Cerebellar nuclear complex (tissue), 1 donor: ENCODE results near the gene SNX14.

Experiments
- DNase-seq, 2 experiments: peaks; one replicate each; lab custom pipeline; 2025; lab: John Stamatoyannopoulos, UW

The SNX14 gene

DNA sequence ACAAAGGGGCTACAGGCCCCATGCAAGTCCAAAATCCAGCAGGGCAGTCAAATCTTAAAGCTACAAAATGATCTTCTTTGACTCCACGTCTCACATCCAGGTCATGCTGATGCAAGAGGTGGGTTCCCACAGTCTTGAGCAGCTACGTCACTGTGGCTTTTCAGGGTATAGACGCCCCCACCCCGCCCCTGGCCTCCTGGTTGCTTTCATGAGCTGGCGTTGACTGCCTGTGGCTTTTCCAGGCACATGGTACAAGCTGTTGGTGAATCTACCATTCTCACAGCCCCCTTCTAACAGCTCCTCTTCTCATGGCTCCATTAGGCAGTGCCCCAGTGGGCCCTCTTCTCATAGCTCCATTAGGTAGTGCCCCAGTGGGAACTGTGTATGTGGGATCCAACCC, 96.8 kb downstream of the SNX14 start:
- no peak for DNase-seq

DNA sequence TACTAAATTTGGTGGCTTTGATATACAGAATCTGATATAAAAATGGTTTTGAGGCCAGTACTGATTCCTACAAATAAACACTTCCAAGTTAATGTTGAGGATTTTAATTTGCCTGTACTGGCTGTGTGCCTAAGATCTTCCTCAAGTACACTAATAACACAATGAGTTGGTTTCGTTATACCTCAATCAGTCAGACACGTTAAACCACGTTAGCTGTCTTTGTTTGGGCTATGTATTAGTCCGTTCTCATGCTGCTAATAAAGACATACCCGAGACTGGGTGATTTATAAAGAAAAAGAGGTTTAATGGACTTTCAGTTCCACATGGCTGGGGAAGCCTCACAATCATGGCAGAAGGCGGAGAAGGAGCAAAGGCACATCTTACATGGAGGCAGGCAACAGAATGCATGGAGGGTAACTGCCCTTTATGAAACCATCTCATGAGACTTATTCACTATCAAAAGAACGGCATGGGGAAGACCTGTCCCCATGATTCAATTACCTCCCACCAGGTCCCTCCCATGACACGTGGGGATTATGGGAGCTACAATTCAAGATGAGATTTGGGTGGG, 97.6 kb downstream of the SNX14 start:
- DNase-seq: no peak

DNA sequence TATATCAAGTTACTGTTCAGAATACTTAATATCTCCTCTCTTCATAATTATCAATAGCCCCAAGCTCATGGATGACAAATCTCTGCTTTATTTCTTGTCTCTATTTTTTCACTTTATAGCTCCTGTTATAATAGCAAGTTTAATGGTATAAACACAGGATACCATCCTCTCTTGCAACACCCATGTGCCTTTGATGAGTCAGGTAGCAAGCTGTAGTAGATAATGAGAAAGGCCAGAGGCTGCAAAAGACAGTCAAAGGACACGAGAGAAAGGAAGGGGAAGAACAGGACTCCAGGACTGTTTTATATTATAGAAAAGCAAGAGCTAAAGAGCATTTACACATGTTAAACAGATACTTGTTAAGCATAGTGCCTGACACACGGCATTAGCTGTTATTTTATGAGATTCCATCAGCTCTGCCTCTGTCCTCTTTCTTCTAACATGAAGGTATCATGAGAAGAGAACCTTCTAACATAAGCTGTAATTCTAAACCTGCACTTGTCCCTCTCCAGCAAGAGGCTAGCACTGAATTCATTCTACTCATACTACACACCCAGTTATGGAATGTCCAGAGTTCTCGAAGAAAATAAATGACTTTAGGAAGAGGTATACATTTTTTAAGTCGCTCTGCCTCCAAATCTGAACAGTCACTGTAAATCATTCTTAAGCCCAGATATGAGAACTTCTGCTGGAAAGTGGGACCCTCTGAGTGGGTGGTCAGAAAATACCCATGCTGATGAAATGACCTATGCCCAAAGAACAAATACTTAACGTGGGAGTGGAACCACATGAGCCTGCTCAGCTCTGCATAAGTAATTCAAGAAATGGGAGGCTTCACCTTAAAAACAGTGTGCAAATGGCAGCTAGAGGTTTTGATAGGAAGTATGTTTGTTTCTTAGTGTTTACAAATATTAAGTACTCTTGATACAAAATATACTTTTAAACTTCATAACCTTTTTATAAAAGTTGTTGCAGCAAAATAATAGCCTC, 98.8 kb downstream of the SNX14 start:
- no peak for DNase-seq

DNA sequence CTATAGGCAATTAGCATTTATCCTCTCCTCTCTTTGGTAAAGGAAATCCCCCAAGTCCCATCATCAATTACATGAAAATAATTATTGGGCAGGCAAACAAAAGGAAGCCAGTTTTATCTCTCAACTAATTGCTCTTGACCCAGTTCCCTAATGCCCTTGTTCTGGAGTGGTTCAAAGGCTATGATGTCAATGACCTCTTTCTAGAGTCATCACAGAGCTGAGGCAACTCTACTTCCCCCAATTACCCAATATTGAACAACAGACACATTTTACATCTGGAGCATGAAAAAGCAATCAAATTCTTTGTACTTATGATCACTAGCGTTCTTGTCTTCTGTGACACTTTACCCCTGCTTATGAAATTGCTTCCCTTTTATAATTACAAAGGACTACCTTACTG, 100.3 kb downstream of the SNX14 start:
- DNase-seq: no peak

DNA sequence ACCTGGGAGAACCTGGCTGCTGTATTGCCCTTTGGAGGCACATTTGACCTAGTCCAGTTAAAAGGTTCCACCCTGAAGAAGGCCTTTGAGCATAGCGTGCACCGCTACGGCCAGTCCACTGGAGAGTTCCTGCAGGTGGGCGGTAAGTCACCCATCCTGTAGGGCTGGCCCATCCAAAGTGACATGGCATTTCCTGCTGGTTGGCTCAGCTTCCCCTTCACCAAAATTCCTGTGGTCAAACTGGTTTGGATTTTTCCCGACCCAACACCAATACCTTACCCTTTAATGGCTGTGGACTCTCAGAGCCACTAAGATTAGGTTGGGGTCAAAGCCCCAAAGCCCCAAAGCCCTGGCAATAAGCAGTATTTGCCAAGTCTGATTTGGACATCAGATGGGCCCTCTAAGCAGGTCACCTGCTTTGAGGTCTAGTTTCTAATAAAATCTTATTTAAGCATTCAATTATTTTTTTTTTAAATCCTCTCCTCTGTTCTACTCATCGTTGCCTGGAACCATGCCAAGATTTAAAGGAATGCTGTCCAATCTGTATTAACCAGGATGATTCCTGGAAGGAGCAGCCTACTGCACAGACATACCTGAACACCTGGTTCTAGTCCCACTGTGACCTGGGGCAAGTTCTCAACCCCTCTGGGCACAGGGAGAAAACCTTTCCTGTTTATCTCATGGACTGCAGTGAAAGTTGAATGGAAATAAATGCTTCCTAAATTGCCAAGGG, 103.0 kb downstream of the SNX14 start:
- no peak for DNase-seq

DNA sequence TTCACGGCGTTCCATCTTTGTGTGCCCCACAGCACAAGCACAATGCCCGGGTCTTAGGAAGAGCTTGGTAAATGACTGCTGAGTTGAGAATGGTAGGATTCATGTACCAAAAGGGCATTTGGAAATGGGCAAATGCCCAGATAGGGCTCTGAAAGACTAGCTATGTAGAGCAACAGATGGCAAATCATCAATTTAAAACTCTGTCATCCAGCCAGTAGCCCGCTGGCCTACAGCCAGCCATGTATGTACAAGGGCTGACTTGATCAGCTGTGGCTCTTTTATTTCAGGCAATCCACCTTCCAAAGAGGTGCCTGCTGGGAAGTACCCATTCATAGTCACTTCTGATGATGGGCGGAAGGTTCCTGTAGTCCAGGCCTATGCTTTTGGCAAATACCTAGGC, 108.7 kb downstream of the SNX14 start:
- no peak for DNase-seq

DNA sequence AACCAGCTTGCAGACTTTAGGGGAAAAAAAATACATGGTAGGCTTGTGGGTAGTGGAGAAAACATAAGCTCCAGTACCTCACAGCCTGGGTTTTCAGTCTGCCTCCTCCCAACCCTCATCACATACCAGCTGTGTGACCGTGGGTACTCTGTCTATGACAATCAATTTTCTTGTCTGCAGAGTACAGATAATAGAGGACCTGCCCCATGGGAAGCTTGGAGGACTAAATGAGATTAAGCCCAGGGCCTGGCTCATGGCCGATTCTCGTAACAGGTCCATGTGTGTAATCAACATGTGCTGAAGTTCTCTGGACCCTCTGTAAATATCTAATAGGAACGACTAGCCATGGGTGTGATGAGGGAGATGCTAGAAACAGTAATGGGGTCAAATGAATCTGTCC, 109.8 kb downstream of the SNX14 start:
- no peak for DNase-seq

DNA sequence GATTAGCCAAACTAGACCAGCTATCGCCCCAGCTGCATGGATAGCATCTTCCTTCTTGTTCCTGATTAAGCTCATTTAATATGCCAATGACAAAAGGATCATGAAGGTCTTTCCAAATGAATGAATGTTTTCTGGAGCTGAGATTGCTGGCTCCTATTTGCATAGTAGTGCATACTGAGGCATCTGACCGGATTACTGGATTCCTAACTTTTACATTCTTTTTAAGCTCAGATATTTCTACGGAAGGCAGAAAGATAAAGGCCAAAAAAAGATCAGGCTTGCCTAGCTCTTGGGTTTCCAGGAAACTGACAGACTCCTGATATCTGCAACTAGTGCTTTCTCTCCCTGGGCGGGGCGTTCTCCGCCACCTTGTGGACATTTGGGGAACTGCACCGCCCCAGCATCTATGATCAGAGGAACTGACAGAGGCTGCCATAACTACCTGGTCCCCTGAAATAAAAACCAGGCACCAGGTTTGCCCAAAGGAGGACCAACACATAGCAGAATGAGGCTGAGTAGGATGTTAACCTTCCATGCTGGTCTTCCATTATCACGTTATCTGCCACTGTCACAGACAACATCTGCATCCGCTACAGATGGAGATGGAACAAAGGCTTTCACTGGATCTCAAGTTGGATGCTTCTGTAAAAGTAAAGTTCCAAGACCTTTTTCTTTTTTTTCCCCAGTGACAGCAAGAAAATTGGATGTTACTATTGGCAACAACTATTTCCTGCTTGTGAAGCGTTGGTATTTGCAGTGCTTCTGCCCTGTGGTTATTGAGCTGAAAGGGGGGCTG, 110.6 kb downstream of the SNX14 start:
- DNase-seq: no peak

DNA sequence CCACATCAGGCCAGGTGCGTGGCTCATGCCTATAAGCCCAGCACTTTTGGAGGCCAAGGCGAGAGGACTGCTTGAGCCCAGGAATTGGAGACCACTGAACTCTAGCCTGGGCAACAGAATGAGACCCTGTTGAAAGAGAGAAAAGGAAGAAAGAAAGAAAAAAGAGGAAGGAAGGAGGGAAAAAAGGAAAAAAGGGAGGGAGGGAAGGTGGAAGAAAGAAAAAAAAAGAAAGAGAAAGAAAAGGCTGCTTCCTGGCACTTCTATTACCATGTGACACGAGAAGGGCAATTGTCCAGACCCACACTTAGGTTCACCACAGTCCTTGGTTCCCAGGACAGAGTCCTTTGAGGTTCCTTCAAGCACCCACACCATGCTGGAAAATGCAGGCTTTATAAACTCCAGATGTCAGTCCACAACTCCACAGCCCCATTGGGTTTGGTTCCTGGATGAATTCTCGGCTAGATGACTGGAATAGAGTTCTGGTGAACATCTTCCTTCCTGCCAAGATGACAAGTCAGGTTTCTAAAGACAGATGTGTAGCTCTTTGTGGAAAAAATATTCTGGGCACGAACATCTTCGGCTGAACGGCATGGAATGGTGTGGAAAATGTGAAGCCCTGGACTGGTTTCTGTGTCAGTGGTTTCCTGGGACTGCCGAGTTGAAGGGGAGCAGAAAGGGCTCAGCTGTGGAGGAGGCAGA, 111.3 kb downstream of the SNX14 start:
- DNase-seq: no peak

DNA sequence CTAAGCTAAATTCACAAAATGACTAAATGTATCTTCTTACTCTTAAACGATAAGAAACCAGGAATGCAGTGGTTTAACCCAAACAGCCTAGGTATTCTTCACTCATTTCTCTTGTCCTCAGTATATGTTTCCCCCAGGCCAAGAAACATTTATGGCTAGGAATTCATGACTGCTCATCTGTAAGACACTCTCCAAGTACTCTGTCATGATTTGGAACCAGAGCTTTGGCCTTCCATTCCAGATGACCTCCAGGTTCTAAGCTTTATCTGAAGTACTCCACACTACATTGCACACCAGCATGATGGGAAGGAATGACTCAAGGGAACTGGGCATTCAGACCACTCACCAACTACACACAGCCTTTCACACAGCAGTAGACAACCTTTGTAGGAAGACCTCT, 114.5 kb downstream of the SNX14 start:
- DNase-seq: no peak

DNA sequence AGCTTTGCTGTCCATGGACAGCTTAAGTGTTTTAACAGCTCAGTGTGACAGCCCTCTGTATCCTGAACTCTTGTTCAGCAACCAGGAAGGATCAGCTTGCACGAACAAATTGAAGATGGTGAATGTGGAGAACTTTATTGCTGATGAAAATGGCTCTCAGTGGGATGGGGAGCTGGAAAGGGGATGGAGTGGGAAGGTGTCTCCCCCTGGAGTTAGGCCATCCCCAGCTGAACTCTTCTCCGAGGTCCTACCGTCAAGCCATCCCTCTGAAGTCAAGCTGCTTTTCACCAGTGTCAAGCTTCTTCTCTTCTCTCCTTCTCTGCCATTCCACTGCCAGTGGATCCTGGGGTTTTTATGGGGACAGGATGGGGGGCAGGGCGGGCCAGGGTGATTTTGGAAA, 117.1 kb downstream of the SNX14 start:
- no peak for DNase-seq

DNA sequence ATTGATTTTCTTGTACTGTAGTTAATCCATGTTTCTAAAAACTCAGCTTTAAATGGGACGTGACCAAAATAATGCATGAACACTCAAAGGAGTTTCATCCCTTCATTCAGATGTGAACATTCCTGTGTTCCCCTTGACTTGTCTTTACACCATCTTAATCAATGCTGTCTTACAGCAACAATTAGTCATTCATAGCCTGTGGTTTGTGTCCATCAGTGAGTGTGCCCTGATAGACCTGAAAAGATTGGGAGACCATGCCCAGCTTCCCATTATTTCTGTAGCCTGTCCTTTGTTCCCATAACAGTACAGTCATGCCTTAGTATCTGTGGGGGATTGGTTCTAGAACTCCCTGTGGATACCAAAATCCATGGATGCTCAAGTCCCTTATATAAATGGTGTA, 119.9 kb downstream of the SNX14 start:
- DNase-seq: no peak

DNA sequence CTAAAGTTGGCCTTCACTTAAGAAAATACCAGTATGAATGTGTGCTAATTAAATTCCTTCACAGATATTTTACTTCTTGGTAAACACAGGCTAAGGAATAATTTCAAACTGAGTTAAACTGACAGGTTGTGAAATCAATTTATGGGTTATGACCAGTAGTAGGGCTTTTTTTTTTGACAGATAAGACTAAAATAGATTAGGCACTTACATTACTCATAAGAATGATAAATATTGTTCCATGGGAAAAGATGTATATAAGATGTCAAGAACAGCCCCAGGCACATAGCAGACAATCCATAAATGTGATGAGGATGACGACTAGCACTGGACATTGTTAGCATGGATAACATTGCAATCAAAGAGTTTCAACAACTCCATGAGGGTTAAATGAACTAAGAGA, 120.9 kb downstream of the SNX14 start:
- DNase-seq: no peak

DNA sequence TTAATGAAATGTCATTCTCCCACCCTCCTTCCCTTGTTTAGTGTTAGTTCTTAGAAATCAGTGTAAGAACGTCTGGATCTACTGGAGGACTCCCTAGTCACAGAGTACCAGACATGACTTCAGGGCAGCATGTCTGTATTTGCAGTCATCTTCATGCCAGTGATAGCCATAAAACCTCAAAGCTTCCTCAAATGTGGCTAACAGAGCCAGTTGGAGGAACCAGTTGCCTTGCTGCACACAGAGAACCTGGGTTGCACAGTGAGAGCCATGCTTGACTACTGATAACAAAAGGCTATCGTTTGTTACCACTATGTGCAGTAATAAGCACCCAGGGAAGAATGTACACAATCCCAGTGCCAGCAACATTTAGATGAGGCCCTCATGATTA, 123.6 kb downstream of the SNX14 start:
- no peak for DNase-seq

DNA sequence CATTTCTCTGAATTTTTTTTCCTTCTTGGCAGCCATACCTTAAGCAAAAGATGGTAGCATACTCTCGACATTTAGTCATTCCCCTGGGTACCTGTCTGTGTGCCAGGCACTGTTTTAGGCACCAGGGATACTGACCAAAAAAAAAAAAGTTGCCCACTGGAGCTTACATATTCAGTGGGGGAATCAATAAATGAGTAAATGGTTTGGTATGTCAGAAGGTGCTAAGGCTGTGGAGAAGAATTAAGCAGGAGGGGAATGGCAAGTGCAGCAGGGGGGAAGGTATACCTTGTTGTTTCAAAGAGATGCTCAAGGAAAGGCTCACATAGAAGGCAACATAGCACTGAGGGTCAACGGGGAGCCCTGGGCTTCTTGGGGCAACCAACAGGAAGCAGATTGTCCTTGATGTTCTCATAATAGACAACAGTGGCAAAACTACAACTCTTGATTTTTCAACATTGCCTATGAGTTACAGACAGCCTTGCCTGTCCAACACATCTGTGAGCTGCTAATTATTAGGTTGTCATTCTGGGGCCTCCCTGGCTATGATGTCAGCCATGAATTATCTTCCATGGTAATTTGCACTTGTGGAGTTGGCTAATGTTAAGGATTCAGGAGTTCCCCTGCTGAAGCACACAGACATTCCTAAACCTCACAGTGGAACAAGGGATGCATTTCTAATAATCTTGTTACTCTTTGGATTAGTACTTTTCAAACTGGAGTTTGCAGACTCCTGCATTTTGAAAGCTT, 124.2 kb downstream of the SNX14 start:
- no peak for DNase-seq

DNA sequence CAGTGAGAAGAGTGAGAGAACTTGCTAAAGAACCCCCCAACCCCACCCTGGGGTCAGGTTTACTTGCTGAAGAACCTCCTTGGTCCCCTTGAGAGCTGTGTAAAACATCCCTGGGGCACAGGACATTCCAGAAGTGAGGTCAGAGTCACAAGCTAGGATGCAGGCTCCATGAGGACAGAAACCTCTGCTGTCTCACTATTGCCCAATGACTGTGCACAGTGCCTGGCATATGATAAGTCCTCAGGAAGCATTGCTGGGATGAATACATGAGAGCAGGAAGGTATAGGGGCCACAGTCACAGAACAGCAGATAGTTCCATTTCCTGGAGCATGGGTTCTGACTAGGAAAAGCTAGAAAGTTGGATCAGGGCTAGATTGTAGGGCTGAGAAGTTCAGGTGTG, 125.3 kb downstream of the SNX14 start:
- DNase-seq: no peak

DNA sequence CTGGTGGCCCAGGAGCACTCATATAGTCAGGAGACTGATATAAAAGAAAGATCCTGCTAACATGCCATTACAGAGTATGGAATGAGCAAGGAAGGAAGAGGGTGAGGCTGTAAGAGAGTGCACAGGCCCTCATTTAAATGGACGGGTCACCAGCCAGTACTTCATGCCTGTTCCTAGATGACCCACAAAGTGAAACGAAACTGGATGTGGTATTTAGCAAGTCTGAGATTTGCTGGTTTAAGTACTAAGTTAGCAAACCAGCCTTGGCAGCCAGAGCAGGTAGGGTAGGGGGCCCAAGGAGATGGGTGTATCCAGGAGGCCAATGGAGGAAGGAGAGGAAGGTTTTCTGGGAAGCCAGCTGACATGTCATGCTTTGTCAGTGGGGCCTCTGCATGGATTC, 127.9 kb downstream of the SNX14 start:
- DNase-seq: no peak

DNA sequence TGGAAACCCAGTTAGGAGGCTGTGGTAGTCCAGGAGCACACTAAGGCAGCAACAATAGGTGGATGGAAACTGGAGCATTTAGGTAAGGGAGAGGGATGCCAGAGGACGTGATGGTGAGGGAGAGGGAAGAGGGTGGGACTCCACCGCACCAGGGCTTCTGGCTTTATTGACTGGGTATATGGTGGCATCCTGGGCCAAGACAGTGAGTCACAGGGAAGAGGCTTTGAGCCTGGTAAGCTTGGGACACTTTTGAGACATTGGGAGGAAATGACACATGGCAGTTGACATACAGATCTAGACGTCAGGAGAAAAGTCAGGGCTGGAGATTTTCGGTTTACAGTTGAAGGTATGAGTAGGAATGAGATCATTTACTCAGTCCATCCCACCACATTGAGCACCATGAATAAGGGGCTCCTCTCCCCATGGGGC, 128.9 kb downstream of the SNX14 start:
- no peak for DNase-seq

DNA sequence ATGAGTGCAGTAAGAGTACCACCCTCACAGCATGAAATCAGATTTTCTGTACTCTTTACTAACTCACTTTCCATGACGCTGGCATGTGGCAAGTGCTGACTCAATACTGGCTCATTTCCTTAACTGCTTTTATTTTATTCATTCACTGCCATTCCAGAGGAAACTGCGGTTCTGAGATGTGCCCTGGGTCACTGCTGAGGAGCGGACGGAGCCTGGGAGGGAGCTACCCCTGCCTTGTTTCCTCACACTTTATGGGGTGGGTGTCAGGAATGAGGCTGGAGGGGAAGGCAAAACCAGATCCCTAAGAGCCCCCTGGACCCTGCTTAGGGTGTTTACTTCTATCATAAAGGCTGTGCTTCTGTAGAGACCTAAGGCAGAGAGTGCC, 129.4 kb downstream of the SNX14 start:
- no peak for DNase-seq

DNA sequence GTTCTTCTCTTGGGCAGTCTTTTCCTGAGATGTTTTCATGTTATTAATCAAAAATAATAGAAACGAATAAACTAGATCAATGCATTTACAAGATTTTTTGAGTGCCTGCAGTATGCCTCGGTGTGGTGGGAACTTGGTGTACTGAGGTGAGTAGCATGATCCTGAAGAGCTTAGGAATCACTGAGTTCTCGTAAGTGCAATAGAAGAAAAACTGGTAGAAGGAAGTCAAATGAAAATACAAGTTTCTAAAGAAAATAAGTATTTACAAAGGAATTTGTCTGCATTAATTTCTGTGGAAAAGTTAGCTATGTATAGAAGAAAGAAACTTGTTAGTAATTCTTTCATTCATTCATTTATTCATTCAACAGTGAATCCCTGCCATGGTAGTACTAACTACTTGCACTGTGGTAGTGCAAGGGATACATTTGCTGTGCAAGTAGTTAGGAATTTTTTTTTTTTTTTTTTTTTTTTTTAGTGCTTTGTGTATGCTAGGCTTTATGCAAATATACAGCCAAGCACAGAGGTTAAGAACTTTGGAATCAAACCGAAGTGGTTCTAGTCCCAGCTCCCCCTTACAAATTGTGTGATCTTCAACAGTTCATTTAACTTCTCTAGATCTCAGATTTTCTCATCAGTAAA, 129.9 kb downstream of the SNX14 start:
- DNase-seq: no peak
